K562 treated with DMSO at 1 percent for 24 hours (cell line): ENCODE measurements around the gene PAPOLA. TPM values are rescaled to one million over a fixed set of nuclear protein-coding genes. Genes with fewer than 3 reads are reported as not detected.

ENCODE experiments used
- total RNA-seq: library from RNA; unstranded; fragments of 300-600 nt; gene quantifications from 2 replicates; pipeline ENCODE4 v1.2.3, GENCODE V29; 2022; ENCODE audit warnings: low read depth; ENCODE audit not compliant: insufficient read depth

The PAPOLA gene
- total RNA-seq = 44.3 and 51.9 TPM in 2 replicates

GRCh38 chr14:96501740-96502620, at the start of gene PAPOLA:
Gene PAPOLA, plus strand, starts transcription at chr14:96502382. Its CDS starts 211 bp downstream, at chr14:96502593.

Other genes starting within 250 kb of the PAPOLA start
- gene BDKRB1, start 246.2 kb upstream of the PAPOLA start, total RNA-seq = 1.7 TPM in 2 replicates
- 5.9 and 8.6 TPM in 2 replicates for gene ATG2B, start 139.0 kb upstream of the PAPOLA start, total RNA-seq
- 33.7 and 43.8 TPM in 2 replicates for gene GSKIP, start 138.9 kb upstream of the PAPOLA start, total RNA-seq
- 1.4 and 4.0 TPM in 2 replicates for gene AK7, start 110.3 kb upstream of the PAPOLA start, total RNA-seq